ENCODE data around the gene F7.

The F7 gene

GRCh38 chr13:113162783-113163685 is 57.4 kb downstream of the F7 start:
- Histone ChIP-seq H4K8ac (ENCODE audit: low read length) (peak overlapping the region; percentile 14), H3K4ac (ENCODE audit: low read depth in 1 of 2, low read length in 2 of 2) (no peak overlapping the region), H2BK5ac (ENCODE audit: low read depth, low read length, poor library complexity, severe bottlenecking) (no peak overlapping the region), H2BK15ac (ENCODE audit: low read depth, poor library complexity, severe bottlenecking) (no peak overlapping the region), H4K91ac (ENCODE audit: low read length) (peak overlapping the region; percentile 46), H2AK5ac (ENCODE audit: low read length, severe bottlenecking) (no peak overlapping the region), H3K14ac (ENCODE audit: low read length in 2 of 2) (peak overlapping the region in 1 of 2 experiments; percentile 37), H3K27ac (ENCODE audit: low read length, poor library complexity, severe bottlenecking) (no peak overlapping the region), H2BK12ac (ENCODE audit: low read length in 2 of 2) (peak overlapping the region in 1 of 2 experiments; percentile 63), H3K9me3 (ENCODE audit: control insufficient read depth, low read length) (no peaks in the 10 kb centered on the region), H3K79me1 (replicated peaks; ENCODE audit: low read length, poor library complexity, severe bottlenecking) (no peaks in the 10 kb centered on the region), H3K23ac (ENCODE audit: low read length in 2 of 2) (no peak overlapping the region), H3K18ac (ENCODE audit: low read depth in 1 of 2, low read length in 2 of 2) (no peak overlapping the region), H3K4me1 (ENCODE audit: control insufficient read depth, insufficient read depth, low read depth, low read length) (peaks cover 13% of the 10 kb centered on the region), H3K36me3 (ENCODE audit: control insufficient read depth in 1 of 2, insufficient read depth in 2 of 2, low read depth in 1 of 2, low read length in 2 of 2) (peaks cover 2% of the 10 kb centered on the region in 2 experiments), H3K4me3 (ENCODE audit: insufficient read depth in 1 of 2, low read depth in 1 of 2, low read length in 2 of 2) (peak overlapping the region in 1 of 2 experiments; percentile 19), H3K27me3 (ENCODE audit: control insufficient read depth in 1 of 2, insufficient read depth in 1 of 2, low read length in 2 of 2) (peaks cover 17 to 32% of the 10 kb centered on the region in 2 experiments), H3K9ac (ENCODE audit: low read length) (no peak overlapping the region), H2BK120ac (ENCODE audit: low read depth, low read length) (no peak overlapping the region), H2AFZ (ENCODE audit: low read depth, low read length) (no peak overlapping the region), H3K4me2 (ENCODE audit: low read length, poor library complexity, severe bottlenecking) (no peak overlapping the region)
- DNase-seq: no peak
- WGBS: 62% methylated on average over 25 of the region's 25 CpGs

GRCh38 chr13:113164492-113164891 is 58.9 kb downstream of the F7 start:
- Histone ChIP-seq H3K27me3 (ENCODE audit: control insufficient read depth in 1 of 2, insufficient read depth in 1 of 2, low read length in 2 of 2) (peaks cover 17 to 30% of the 10 kb centered on the region in 2 experiments), H3K27ac (ENCODE audit: low read length, poor library complexity, severe bottlenecking) (no peak overlapping the region), H3K4me2 (ENCODE audit: low read length, poor library complexity, severe bottlenecking) (no peak overlapping the region), H2AK5ac (ENCODE audit: low read length, severe bottlenecking) (no peak overlapping the region), H3K36me3 (ENCODE audit: control insufficient read depth in 1 of 2, insufficient read depth in 2 of 2, low read depth in 1 of 2, low read length in 2 of 2) (peaks cover 6 to 11% of the 10 kb centered on the region in 2 experiments), H3K14ac (ENCODE audit: low read length in 2 of 2) (no peak overlapping the region), H4K91ac (ENCODE audit: low read length) (no peak overlapping the region), H3K4me3 (ENCODE audit: insufficient read depth in 1 of 2, low read depth in 1 of 2, low read length in 2 of 2) (no peak overlapping the region), H3K23ac (ENCODE audit: low read length in 2 of 2) (no peak overlapping the region), H2BK15ac (ENCODE audit: low read depth, poor library complexity, severe bottlenecking) (no peak overlapping the region), H3K4me1 (ENCODE audit: control insufficient read depth, insufficient read depth, low read depth, low read length) (peaks cover 6% of the 10 kb centered on the region), H2AFZ (ENCODE audit: low read depth, low read length) (no peak overlapping the region), H3K4ac (ENCODE audit: low read depth in 1 of 2, low read length in 2 of 2) (no peak overlapping the region), H4K8ac (ENCODE audit: low read length) (no peak overlapping the region), H2BK12ac (ENCODE audit: low read length in 2 of 2) (no peak overlapping the region), H2BK120ac (ENCODE audit: low read depth, low read length) (no peak overlapping the region), H3K9me3 (ENCODE audit: control insufficient read depth, low read length) (no peaks in the 10 kb centered on the region), H3K9ac (ENCODE audit: low read length) (no peak overlapping the region), H3K18ac (ENCODE audit: low read depth in 1 of 2, low read length in 2 of 2) (no peak overlapping the region), H2BK5ac (ENCODE audit: low read depth, low read length, poor library complexity, severe bottlenecking) (no peak overlapping the region), H3K79me1 (replicated peaks; ENCODE audit: low read length, poor library complexity, severe bottlenecking) (no peaks in the 10 kb centered on the region)
- no peak for DNase-seq
- WGBS: 91% methylated on average over 12 of the region's 12 CpGs

- Histone ChIP-seq H3K23ac (ENCODE audit: low read length in 2 of 2) (peak overlapping the region in 1 of 2 experiments; percentile 40), H2BK120ac (ENCODE audit: low read depth, low read length) (no peak overlapping the region), H3K14ac (ENCODE audit: low read length in 2 of 2) (no peak overlapping the region), H3K79me1 (replicated peaks; ENCODE audit: low read length, poor library complexity, severe bottlenecking) (no peaks in the 10 kb centered on the region), H3K4me2 (ENCODE audit: low read length, poor library complexity, severe bottlenecking) (no peak overlapping the region), H3K4ac (ENCODE audit: low read depth in 1 of 2, low read length in 2 of 2) (no peak overlapping the region), H3K9ac (ENCODE audit: low read length) (no peak overlapping the region), H3K4me1 (ENCODE audit: control insufficient read depth, insufficient read depth, low read depth, low read length) (peaks cover 16% of the 10 kb centered on the region), H3K36me3 (ENCODE audit: control insufficient read depth in 1 of 2, insufficient read depth in 2 of 2, low read depth in 1 of 2, low read length in 2 of 2) (peaks cover 11 to 24% of the 10 kb centered on the region in 2 experiments), H4K91ac (ENCODE audit: low read length) (no peak overlapping the region), H4K8ac (ENCODE audit: low read length) (no peak overlapping the region), H2BK5ac (ENCODE audit: low read depth, low read length, poor library complexity, severe bottlenecking) (no peak overlapping the region), H2AFZ (ENCODE audit: low read depth, low read length) (no peak overlapping the region), H3K27me3 (ENCODE audit: control insufficient read depth in 1 of 2, insufficient read depth in 1 of 2, low read length in 2 of 2) (peaks cover 13% of the 10 kb centered on the region in 2 experiments), H2BK15ac (ENCODE audit: low read depth, poor library complexity, severe bottlenecking) (no peak overlapping the region), H3K9me3 (ENCODE audit: control insufficient read depth, low read length) (no peaks in the 10 kb centered on the region), H2BK12ac (ENCODE audit: low read length in 2 of 2) (no peak overlapping the region), H2AK5ac (ENCODE audit: low read length, severe bottlenecking) (no peak overlapping the region), H3K18ac (ENCODE audit: low read depth in 1 of 2, low read length in 2 of 2) (no peak overlapping the region), H3K27ac (ENCODE audit: low read length, poor library complexity, severe bottlenecking) (no peak overlapping the region), H3K4me3 (ENCODE audit: insufficient read depth in 1 of 2, low read depth in 1 of 2, low read length in 2 of 2) (no peak overlapping the region)
- 96% methylated on average over 10 of the region's 10 CpGs for WGBS
- DNase-seq: no peak
Observed at GRCh38 chr13:113166266-113166665, 60.7 kb downstream of the F7 start.

GRCh38 chr13:113166681-113167080 is 61.1 kb downstream of the F7 start:
- H3K9ac ChIP-seq (ENCODE audit: low read length): no peak overlapping the region
- no peak overlapping the region for H2BK120ac ChIP-seq (ENCODE audit: low read depth, low read length)
- H3K23ac ChIP-seq (ENCODE audit: low read length in 2 of 2): peak overlapping the region in 1 of 2 experiments; percentile 40
- no peak overlapping the region for H3K4ac ChIP-seq (ENCODE audit: low read depth in 1 of 2, low read length in 2 of 2)
- no peak overlapping the region for H3K18ac ChIP-seq (ENCODE audit: low read depth in 1 of 2, low read length in 2 of 2)
- 93% methylated on average over 5 of the region's 5 CpGs for WGBS
- H2BK5ac ChIP-seq (ENCODE audit: low read depth, low read length, poor library complexity, severe bottlenecking): no peak overlapping the region
- H2AFZ ChIP-seq (ENCODE audit: low read depth, low read length): no peak overlapping the region
- H3K27ac ChIP-seq (ENCODE audit: low read length, poor library complexity, severe bottlenecking): no peak overlapping the region
- peak overlapping the region; percentile 60 for H2BK15ac ChIP-seq (ENCODE audit: low read depth, poor library complexity, severe bottlenecking)
- peak overlapping the region in 1 of 2 experiments; percentile 45 for H3K14ac ChIP-seq (ENCODE audit: low read length in 2 of 2)
- H3K4me3 ChIP-seq (ENCODE audit: insufficient read depth in 1 of 2, low read depth in 1 of 2, low read length in 2 of 2): no peak overlapping the region
- peaks cover 15 to 28% of the 10 kb centered on the region in 2 experiments for H3K36me3 ChIP-seq (ENCODE audit: control insufficient read depth in 1 of 2, insufficient read depth in 2 of 2, low read depth in 1 of 2, low read length in 2 of 2)
- no peak overlapping the region for H4K8ac ChIP-seq (ENCODE audit: low read length)
- no peak overlapping the region for H4K91ac ChIP-seq (ENCODE audit: low read length)
- DNase-seq: no peak
- H3K4me2 ChIP-seq (ENCODE audit: low read length, poor library complexity, severe bottlenecking): no peak overlapping the region
- peaks cover 20% of the 10 kb centered on the region for H3K4me1 ChIP-seq (ENCODE audit: control insufficient read depth, insufficient read depth, low read depth, low read length)
- peaks cover 10 to 11% of the 10 kb centered on the region in 2 experiments for H3K27me3 ChIP-seq (ENCODE audit: control insufficient read depth in 1 of 2, insufficient read depth in 1 of 2, low read length in 2 of 2)
- H3K79me1 ChIP-seq (replicated peaks; ENCODE audit: low read length, poor library complexity, severe bottlenecking): no peaks in the 10 kb centered on the region
- H2AK5ac ChIP-seq (ENCODE audit: low read length, severe bottlenecking): no peak overlapping the region
- no peaks in the 10 kb centered on the region for H3K9me3 ChIP-seq (ENCODE audit: control insufficient read depth, low read length)
- peak overlapping the region in 1 of 2 experiments; percentile 25 for H2BK12ac ChIP-seq (ENCODE audit: low read length in 2 of 2)

All from mesenchymal stem cell (in vitro differentiated cells and primary cell).